Measurements from ENCODE around the gene NTHL1.

NTHL1 gene
- total RNA-seq, result 0.59 to 10.0 (median 4.9) reads per million in 18 experiments

- DNase-seq, result peak; percentile 95 to 97
Observed at GRCh38 chr16:2047330-2048115, at the start of gene NTHL1, which contains the start of gene TSC2. TSS of gene NTHL1 (minus strand) at chr16:2047834. CDS start at chr16:2047823, 11 bp downstream. TSS of gene TSC2 (plus strand) at chr16:2047985. CDS start at chr16:2048616, 631 bp downstream.

DNA sequence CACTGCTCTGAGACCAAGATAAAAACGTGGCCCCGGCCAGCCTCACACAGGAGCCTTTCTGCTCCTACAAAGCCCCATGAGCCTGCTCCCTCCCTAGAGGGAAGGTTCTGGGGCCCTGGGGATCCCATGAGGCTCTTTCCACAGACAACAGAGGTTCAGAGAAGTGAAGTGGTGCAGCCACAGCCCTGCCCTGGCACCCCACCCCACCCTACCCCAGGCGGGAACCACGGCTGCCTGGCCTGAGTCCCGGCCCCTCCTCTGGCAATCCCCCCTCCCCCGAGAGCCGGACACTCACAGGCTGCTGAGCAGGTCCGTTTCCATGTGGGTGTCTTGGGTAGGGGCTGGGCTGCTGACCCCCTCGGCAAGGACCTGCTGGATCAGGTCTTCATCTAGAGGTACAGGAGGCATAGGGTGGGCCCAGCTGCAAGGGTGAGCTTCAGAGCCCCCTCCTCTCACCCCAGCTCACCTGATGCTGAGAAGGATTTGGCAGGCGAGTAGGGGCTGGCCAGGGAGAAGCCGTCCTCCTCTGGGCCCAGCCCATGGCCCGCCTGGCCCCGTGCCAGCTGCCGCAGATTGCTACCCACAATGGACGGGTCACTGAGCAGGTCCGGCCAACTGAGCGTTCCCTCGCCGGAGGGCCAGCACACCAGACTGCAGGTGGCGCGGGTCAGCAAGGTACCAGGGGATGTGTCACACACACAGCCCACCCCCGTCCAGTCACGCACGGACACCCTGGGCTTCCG, 49.4 kb upstream of the NTHL1 start:
- DNase-seq, result no peak

DNA sequence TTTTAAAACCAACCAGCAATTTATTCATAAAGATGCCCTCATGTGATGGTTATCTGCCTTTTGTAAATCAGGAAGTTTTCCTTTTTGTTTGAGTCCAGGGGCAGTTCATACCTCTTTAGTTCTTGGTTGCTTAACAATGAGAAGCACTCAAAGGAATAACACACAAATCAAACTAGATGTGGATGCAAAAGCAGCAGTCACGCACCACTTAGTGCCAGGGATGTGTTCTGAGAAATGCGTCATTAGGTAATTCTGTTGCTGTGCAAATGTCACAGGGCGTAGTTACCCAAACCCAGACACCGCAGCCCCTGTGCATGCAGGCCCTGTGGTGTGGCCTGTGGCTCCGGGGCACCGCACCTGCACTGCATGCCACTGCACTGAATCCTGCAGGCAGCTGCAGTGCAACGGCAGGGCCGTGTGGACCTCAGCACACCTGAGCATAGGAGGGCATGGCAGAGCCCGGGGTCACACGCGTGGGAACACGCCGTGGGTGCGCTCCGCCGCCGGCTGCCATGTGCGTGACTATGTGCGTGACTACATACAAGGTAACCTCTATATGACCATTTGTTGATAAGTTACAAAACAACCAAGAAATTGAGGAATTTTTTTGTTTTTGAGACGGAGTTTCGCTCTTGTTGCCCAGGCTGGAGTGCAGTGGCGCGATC, 48.4 kb upstream of the NTHL1 start:
- no peak for DNase-seq

DNA sequence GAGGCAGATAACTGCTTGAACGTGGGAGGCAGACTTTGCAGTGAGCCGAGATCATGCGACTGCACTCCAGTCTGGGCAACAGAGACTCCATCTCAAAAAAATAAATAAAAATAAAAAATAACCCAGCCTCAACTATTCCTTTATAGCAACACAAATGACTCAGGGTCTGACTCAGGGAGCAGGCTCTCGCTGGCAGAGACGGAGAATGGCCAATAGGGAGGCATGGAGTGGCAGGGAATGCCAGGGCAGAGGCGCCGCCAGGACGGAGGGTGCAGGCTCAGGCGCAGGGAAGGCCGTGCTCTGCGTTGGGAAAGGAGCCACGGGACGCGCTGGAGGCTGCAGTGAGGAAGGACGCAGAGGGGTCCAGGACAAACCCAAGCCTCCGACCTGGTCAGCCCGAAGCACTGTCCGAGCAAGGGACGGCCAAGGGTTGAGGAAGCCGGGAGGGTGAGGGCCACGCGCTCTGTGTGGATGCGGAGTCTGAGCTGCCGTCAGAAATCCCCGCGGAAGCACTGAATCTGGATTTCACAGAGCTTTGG, 47.8 kb upstream of the NTHL1 start:
- no peak for DNase-seq

DNA sequence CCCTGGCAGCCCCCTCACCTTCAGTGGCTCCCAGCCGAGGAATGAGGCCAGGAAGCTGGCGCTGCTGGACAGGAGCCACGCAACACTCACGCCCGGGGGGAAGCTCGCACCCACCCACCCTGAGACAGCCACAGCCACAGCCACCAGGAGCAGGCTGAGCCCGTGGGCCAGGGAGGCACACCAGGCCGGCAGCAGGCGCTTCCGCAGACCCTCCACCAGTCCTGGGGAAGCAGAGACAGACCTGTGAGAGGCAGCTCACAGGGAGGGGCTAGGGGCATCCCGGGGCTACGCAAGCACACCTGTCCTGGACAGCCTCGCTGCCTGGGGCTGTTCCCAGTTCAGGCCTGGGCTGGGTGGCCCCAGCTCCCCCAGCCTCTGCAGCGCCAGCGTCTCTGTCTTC, 46.2 kb upstream of the NTHL1 start:
- no peak for DNase-seq

DNA sequence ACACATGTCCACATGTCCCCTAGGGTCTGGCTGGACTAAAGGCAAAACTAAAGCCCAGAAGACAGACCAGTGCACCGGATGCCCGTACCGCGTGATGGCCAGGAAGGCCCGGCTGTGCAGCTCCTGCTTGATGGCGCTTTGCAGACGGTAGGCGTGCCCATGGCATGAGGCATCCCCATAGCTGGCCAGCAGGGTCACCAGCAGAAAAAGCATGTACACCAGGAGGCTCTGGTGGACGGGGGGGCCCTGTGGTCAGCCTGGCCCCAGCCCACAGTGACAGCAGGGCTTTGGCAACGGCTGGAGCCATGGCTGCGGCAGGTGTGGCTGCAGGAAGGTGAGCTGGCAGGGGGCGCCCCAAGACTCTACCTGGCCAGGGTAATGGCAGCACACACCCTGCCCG, 45.2 kb upstream of the NTHL1 start:
- no peak for DNase-seq

DNA sequence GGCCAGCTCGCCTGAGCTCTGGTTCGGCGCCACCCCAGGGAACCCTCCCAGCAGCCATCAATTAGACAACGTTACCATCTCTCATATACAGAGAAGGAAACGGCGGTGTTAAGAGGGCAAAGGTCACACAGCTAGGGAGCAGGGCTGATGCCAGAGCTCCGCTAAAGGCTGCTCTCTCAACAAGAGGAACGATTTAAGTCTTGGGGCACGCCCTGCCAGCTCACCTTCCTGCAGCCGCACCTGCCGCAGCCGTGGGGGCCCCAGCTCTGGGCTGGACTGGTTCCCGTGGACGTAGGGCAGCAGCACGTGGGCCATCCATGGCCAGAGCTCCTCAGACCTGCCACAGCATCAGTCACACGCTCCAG, 44.6 kb upstream of the NTHL1 start:
- no peak for DNase-seq

DNA sequence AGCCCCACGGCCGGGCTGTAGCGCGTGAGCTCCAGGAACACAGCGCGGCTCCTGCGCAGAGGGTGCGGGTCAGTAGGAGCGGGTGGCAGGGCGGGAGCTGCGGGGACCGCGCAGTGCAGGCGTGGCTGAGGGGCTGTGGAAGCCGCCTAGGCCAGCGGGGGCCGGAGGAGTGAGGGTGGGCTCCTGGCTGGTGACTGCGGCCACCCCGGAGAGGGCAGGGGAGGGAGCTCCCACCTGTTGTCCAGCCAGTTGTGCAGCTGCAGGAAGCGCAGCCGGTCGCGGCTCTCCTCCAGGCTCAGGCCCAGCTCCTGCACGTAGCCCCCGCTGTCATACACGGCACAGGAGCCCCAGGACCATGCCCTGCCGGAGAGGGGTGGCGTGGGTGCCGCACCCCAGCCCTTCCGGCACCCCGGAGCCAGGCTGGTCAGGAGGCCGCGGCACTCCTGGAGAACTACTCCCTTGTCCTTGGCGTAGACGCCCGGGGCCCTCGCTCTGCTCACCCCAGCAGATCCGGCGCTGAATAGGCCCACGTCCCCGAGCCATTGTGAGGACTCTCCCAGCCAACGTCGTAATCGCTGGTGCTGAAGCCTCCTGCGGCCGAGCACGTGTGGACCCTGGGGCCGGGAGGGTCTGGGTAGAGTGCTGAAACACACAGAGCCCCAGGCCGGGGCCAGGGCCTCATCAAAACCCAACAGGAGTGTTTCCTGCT, 44.1 kb upstream of the NTHL1 start:
- no peak for DNase-seq

DNA sequence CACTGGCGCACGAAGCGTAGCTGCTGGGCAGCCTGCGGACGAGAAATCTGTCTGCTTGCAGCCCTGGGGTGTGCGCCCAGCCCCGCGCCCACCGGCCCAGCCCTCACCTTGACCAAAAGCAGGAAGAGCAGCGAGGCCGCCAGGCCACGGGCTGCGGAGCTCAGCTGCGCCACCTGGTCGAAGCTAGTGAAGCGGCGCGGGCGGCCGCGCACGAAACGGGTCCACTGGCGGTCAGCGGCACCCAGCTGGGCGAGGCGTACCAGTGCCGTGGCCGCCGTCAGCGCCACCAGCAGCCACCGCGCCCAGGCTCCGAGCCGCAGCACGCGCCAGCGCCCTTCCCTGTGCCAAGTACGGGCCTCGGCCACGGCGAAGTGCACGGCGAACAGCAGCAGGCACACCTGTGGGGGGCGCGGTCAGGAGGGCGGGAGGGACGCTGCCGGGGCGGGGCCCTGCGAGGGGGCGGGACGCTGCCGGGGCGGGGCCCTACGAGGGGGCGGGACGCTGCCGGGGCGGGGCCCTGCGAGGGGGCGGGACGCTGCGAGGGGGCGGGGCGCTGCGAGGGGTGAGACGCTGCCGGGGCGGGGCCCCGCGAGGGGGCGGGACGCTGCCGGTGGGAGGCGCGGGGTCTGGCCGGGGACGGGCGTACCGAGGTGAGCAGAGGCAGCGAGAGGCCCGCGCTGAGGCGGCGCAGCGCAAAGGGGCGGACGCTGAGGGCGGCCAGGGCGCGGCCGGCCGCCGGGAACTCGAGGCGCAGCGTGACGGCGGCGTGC, 43.3 kb upstream of the NTHL1 start:
- no peak for DNase-seq

- DNase-seq, result no peak
Observed at GRCh38 chr16:2090481-2090776, 42.8 kb upstream of the NTHL1 start.

- no peak for DNase-seq
Observed at GRCh38 chr16:2089706-2090480, 42.3 kb upstream of the NTHL1 start.

GRCh38 chr16:2088759-2089358, 41.2 kb upstream of the NTHL1 start:
- no peak for DNase-seq

- DNase-seq, result no peak
Observed at GRCh38 chr16:2087748-2088631, 40.4 kb upstream of the NTHL1 start.

- no peak for DNase-seq
Observed at GRCh38 chr16:2086812-2087747, 39.4 kb upstream of the NTHL1 start.

DNA sequence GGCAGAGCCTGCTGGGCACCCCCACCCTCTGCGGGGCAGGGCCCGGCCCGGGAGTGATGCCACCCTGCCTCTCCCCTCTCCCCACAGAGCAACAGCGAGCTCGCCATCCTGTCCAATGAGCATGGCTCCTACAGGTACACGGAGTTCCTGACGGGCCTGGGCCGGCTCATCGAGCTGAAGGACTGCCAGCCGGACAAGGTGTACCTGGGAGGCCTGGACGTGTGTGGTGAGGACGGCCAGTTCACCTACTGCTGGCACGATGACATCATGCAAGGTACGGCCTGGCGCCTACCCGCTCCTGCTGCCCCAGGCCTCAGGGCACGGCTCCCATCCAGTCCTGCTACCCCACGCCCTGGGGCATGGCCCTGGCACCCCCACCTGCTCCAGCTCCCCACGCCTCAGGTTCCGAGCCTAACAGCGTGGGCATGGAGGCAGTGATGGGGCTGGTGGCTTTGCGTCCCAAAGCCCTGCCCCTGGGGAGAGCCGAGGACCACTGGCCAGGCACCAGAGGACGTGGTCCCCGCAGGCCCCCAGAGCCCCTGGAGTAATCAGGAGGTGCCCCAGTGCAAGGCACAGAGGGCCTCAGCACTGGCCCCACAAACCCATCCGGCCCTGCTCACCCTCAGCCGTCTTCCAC, 38.6 kb upstream of the NTHL1 start:
- no peak for DNase-seq

- no peak for DNase-seq
Observed at GRCh38 chr16:2085669-2086068, 38.0 kb upstream of the NTHL1 start.

DNA sequence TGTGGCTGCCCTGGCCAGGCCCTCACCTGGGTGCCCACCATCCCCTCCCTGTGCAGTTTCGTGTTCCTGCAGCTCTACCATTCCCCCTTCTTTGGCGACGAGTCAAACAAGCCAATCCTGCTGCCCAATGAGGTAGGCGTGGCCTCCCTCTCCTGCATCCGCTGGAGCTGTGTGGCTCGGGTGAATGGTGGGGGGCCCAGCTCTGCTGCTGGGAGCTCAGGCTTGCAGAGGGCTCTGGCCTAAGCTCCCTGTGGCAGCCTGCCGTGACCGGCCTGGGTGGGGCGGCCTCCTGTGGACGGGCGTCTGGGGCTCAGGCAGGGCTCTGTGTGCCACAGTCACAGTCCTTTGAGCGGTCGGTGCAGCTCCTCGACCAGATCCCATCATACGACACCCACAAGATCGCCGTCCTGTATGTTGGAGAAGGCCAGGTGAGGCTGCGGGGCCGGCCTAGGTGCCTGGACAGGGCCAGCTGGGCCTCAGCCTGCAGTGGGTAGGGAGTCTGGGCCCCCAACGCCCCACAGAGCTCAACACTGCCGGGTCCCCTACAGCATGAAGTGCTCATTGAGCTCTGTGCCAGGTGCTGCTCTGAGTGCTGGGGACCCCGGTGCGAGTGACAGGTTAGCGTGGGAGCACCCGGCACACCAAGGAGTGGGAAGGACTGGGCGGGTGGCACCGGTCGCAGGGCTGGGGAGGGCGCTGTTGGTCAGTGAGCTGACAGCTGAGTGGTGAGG, 37.4 kb upstream of the NTHL1 start:
- no peak for DNase-seq

All from inflammatory macrophage (primary cell).